ENCODE data around the gene IQCH. TPM values are rescaled to one million over a fixed set of nuclear protein-coding genes. Genes with fewer than 3 reads are reported as not detected.

Gene IQCH
- total RNA-seq, 4 donors from 2014 or later, result 1.1 to 1.6 (median 1.3) TPM; not detected in 1

DNA sequence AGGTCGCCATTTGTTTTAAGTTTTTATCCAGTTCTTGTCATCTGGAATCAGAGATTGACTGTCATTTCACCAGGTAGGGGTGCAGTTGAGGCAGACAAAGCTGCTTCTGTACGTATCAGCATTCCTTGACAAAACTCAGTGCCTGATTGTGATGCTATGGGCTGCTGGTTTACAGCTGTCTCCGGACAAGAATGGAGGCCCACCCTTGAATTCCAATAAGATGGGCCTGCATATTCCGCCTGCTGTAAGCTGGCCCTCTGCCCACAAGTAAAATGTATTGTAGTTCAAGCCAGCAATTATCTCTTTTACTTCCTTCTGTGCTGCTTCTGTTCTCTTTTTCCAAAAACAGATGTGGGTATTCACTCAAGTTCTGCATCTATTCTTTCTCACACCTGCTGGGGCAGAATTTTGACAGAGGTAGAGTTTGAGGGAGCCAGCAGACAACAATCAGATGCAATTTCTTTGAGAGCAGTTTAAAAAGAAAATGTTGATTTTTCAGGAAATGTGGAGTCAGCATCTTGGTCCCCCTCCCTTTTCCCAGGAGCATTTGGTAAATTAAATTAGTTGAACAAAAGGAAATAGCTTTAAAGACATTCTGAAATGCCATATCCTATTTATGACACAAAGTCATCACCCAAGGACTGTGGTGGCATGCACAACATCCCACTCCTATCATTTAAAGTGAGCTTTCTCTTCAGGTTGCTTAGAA is 53.5 kb downstream of the IQCH start:
- DNase-seq (ENCODE audit: low spot score) (no peak), ATAC-seq (ENCODE audit: low FRiP score) (no peak)
- no peak for TF ChIP-seq CTCF (IDR thresholded peaks at IDR 0.05)

- TF ChIP-seq CTCF (IDR thresholded peaks at IDR 0.05), result no peak
- no peak for DNase-seq (ENCODE audit: low spot score)
- ATAC-seq (ENCODE audit: low FRiP score), result no peak
Measured at GRCh38 chr15:67311731-67312130, 57.1 kb downstream of the IQCH start.

DNA sequence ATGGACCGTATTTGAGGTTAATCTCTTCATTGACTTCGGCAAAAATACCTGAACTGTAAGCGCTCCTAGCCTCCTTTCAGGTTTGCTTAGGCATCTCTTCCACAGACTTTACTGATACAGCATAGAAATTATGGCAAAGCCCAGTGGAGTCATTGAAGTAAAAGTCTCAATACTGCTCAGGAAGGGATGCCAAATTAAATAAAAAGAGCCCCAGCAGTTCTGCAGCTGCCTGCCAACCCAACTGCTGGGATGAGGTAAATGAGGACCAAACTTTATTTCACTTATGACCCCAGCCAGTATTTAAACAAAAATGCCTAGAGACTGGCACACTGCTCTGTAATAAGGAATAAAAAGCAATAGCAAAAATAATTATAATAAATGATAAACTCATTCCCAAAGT is 65.4 kb downstream of the IQCH start:
- ATAC-seq (ENCODE audit: low FRiP score) (no peak), DNase-seq (ENCODE audit: low spot score) (no peak)
- TF ChIP-seq CTCF (IDR thresholded peaks at IDR 0.05), result no peak

DNA sequence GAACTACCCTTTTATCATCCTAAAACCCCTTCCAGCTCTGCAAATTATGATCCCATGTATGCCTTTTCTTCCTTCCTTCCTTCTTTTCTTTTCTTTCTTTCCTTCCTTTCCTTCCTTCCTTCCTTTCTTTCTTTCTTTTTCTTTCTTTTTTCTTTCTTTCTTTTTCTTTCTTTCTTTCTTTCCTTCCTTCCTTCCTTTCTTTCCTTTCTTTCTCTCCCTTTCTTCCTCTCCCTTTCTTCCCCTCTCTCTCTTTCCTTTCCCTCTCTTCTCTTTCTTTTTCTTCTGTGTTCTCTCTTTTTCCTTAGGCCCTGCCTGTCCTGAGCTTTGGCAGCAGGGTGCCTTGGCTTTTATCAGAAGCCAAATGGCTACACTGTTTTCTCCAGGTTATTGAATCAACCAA is 66.8 kb downstream of the IQCH start:
- TF ChIP-seq CTCF (IDR thresholded peaks at IDR 0.05), result no peak
- no peak for DNase-seq (ENCODE audit: low spot score)

GRCh38 chr15:67322481-67322880 is 67.9 kb downstream of the IQCH start:
- DNase-seq (ENCODE audit: low spot score), result no peak
- no peak for TF ChIP-seq CTCF (IDR thresholded peaks at IDR 0.05)
- ATAC-seq (ENCODE audit: low FRiP score), result no peak

More for the DNA sequence above, 66.8 kb downstream of the IQCH start:
- no peak for ATAC-seq (ENCODE audit: low FRiP score)

- TF ChIP-seq CTCF (IDR thresholded peaks at IDR 0.05), result no peak
- ATAC-seq (ENCODE audit: low FRiP score) (no peak), DNase-seq (ENCODE audit: low spot score) (no peak)
Measured at GRCh38 chr15:67327312-67327711, 72.7 kb downstream of the IQCH start.

DNA sequence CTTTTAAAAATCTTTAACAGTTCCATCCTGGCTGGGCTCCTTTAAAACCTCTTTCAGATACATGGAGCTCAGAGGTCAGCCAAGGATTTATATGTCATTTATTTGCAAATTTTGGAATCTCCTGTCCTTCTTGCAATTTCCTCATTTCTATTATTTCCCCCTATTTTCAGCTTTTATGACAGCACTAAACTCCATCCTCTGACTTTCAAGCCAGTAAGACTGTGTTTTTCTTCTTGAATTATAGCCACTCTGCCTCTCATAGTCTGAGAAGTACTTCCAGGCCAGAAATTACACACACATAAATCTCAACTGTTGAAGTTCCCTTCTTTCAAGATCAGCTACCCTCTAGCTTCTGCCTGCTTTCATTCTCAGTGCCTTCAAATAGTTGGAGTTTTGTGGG is 73.2 kb downstream of the IQCH start:
- DNase-seq (ENCODE audit: low spot score) (no peak), ATAC-seq (ENCODE audit: low FRiP score) (no peak)
- no peak for TF ChIP-seq CTCF (IDR thresholded peaks at IDR 0.05)

All from omental fat pad (tissue), 4 donors.